GM12801 (cell line): ENCODE measurements around the gene ZFAND3.

ENCODE experiments used
- TF ChIP-seq, protein P1 (sequence below): IDR thresholded peaks from one replicate; pipeline ENCODE4 v1.5.1; 2011; ENCODE audit warnings: control low read depth; ENCODE audit not compliant: insufficient read length; ENCODE audit errors: extremely low read depth

ZFAND3 gene

DNA sequence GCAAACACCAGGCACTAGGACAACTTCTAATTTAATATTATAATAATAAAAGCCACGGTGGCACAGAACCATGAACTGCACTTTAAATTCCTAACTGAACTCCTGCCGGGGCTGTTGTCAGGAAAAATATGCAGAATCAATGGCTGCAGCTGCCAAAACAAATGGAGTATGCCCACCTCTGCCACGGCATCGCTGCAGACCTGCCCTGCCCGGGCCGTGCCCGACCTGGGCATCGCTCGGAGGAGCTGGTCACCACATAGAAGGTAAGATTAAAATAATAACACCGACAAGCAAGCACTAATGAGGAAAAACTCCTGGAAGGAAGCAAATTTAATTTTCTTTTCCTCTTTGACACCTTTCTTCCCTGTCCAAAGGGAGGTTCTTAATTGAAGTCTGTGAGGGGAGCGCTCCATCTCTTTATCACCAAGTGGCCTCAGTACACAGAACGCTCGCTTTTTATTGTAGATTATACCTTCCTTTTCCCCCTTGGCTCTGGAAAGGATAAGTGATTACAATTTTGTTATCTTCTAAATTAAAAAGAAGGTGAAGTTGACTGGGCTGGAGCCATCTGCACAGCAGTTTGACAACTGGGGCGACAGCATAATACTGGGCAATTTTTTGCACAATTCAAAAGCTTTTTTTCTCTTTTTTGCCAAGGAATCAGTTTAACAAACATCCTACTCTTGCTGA, 351.3 kb downstream of the ZFAND3 start:
- TF ChIP-seq, protein P1, sequence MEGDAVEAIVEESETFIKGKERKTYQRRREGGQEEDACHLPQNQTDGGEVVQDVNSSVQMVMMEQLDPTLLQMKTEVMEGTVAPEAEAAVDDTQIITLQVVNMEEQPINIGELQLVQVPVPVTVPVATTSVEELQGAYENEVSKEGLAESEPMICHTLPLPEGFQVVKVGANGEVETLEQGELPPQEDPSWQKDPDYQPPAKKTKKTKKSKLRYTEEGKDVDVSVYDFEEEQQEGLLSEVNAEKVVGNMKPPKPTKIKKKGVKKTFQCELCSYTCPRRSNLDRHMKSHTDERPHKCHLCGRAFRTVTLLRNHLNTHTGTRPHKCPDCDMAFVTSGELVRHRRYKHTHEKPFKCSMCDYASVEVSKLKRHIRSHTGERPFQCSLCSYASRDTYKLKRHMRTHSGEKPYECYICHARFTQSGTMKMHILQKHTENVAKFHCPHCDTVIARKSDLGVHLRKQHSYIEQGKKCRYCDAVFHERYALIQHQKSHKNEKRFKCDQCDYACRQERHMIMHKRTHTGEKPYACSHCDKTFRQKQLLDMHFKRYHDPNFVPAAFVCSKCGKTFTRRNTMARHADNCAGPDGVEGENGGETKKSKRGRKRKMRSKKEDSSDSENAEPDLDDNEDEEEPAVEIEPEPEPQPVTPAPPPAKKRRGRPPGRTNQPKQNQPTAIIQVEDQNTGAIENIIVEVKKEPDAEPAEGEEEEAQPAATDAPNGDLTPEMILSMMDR, result no peak

DNA sequence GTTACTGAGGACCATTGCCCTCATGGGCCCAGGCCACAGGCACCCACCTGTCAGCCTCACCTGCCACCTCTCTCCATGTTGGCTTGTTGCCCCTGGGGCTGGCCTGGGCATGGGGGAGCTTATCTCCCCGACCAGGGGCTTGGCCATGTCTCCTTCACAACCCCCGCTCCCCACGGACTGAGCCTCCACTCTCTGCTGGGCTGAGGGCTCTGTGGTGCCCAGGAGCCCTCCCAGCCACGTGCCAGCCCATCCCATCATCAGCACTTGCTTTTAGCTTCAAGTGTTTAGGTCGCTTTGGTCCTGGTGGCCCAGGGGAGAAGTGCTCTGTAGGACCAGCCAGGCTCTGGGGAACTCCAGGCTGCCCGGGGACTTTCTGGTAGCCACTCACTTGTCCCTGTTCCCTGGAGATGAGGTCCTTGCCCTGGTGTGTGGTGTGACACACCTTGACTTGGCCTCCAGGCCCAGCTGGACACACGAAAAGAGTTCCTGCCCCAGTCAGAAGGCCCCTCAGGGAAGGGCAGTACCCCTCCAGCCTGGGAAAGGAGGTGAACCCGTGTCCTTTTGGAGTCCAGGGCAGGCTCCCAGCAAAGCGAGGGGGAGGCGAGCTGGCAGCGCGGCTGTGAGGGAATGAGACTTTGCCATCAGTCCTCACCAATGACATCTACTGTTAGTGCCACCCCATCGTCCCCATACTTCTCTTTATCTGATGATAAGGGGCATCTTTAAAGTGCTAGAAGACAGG, 352.6 kb downstream of the ZFAND3 start:
- TF ChIP-seq, protein P1, result no peak

DNA sequence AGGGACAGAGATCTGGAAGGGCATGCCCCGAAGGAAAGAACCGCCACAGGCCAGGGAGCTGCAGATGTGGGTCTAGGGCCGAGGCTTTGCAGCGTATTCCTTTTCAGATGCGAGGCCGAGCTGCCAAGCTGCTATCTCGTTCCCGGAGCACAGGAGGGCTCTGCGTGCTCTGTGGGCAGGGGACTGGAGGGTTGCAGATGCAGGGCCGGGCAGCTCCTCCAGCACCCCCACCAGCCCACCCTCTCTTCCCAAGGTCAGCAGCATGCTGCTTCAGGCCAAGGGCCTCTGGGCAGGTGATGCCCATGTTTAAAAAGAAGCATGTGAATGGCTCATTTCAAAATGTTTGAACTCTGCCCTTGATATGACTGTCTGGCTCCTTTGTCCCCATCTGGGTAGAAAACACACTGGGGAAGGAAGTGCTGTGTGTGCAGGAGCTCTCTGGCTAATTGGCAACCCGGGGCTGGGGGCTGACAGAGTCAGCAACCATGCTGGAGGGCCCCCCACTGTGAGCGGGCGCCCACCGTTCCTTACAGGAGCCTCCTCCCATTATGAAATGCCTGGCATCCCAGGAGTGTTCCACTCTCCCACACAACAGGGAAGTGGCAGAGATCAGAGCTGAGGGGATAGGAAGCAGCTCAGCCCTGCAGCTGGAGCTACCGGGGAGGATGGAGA, 353.3 kb downstream of the ZFAND3 start:
- TF ChIP-seq, protein P1, result no peak

DNA sequence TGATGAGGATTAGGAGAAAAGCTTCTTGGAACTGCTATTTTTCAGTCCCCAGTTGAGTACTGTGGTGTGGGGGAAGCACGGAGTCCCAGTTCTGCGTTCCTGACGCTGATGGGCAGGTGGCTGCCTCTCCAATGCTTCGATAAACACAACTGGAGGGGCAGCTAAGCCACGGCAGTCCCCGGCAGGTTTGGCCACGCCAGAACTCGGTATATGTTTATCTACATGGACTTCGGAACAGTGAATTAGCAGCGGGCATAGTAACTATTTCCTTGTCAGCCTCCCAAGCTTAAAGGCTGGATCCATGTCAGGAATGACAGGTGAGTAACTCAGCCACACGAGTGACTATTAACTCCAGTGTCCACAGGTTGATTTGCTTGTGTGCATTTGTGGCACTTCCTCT, 354.4 kb downstream of the ZFAND3 start:
- TF ChIP-seq, protein P1, result no peak

DNA sequence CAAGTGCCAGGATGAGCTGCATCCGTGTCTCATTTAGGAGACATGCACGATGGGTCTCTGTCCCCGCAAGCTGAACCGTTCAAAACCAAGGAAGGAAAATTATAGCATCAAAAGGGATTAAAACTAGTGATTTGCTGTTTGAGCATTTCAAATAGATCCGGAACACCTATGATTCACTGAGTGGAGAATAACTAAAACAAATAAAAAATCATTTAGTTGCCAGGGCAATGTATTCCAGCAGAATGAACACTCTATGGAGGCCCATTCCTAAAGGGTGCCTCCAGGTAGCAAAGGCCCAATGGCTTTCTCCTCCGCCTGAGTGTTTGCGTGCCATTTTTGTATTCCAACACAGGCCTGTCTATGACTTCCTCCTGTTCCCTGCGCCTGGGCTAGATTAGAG, 354.8 kb downstream of the ZFAND3 start:
- TF ChIP-seq, protein P1, result no peak

DNA sequence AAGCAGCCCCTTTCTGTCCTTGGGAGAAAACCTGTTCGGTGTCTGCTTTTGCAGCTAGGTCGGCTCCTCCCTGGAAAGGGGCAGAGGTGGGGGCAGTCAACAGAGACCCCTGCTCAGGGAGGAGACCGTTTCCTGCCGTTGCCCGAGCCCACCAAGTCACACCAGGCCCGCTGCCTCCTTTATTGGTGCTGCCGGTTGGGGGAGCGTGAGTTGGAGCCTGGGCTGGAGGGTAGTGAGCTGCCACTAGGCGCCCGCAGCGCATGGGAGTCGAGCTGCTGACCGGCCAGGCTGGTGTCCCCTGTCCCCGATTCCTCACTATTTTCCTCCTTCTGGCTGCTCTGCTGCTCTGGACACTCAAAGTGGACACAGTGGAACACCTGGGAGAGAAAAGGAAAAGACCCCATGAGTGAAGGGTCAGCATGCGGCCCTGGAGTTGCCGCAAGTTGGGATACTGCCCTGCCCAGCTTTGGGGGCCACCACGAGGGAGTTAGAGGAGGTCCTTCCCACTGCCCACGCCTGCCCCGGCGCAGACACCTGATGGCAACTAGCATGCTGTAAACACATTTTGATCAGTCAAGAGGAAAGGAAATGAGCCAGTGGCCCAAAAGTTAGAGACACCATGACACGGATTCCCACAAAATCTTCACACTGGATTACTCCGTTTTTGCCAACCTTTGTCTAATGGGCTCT, 355.4 kb downstream of the ZFAND3 start:
- TF ChIP-seq, protein P1, result no peak

GRCh38 chr6:38175786-38176185, 356.3 kb downstream of the ZFAND3 start:
- TF ChIP-seq, protein P1, result no peak
